OCI-LY7 (cell line): Measurements from ENCODE around the gene BCAN. TPM values are rescaled to one million over a fixed set of nuclear protein-coding genes. Genes with fewer than 3 reads are reported as not detected.

Experiments used
- BruUV-seq: library from RNA; stranded (reverse); fragments of 400-500 nt; replicated peaks from 2 replicates; lab custom pipeline; 2021; lab: Mats Ljungman, UMichigan
- CTCF ChIA-PET: fragments of 300-600 bp; sonication (Branson Sonifier 250); formaldehyde crosslinking; loops from one replicate; lab custom pipeline; 2022; ENCODE audit warnings: antibody characterized with exemption; ENCODE audit not compliant: unreplicated experiment; lab: Charles Lee
- POLR2A ChIA-PET: fragments of 300-600 bp; sonication (Branson Sonifier 250); formaldehyde crosslinking; loops from one replicate; lab custom pipeline; 2022; ENCODE audit warnings: antibody characterized with exemption; lab: Charles Lee
- DNase-seq: peaks from one replicate; pipeline ENCODE4 v3.0.0-alpha.2; 2015; ENCODE audit warnings: low spot score
- H2AFZ ChIP-seq: fragments of 200-600 bp; sonication (generic), shearing (Covaris generic); 2 replicates; pipeline ENCODE4 v1.6.1; 2014; ENCODE audit warnings: mild to moderate bottlenecking, antibody characterized with exemption, low read length, moderate library complexity
- H3K27ac ChIP-seq: fragments of 200-600 bp; sonication (generic); 2 replicates; pipeline ENCODE4 v1.5.1; 2014; ENCODE audit warnings: mixed run types, low read depth, mild to moderate bottlenecking, moderate library complexity, low read length, inconsistent platforms; ENCODE audit not compliant: poor library complexity, severe bottlenecking
- H3K36me3 ChIP-seq: fragments of 200-600 bp; sonication (generic); 2 replicates; pipeline ENCODE4 v1.6.1; 2014; ENCODE audit warnings: mild to moderate bottlenecking, antibody characterized with exemption, low read length, moderate library complexity, mixed read lengths; ENCODE audit not compliant: insufficient read depth
- H3K4me1 ChIP-seq: fragments of 200-600 bp; sonication (generic); 2 replicates; pipeline ENCODE4 v1.5.1; 2014; ENCODE audit warnings: mild to moderate bottlenecking, low read length; ENCODE audit not compliant: insufficient read depth, poor library complexity, severe bottlenecking
- H3K4me2 ChIP-seq: fragments of 200-600 bp; sonication (generic); 2 replicates; pipeline ENCODE4 v1.6.1; 2014; ENCODE audit warnings: mild to moderate bottlenecking, low read length
- H3K4me3 ChIP-seq: fragments of 200-600 bp; sonication (generic); 2 replicates; pipeline ENCODE4 v1.5.1; 2014; ENCODE audit warnings: mild to moderate bottlenecking, low read depth, low read length; ENCODE audit not compliant: poor library complexity, severe bottlenecking
- H3K79me2 ChIP-seq: fragments of 200-600 bp; sonication (generic); 2 replicates; pipeline ENCODE4 v1.6.1; 2016; ENCODE audit warnings: low read depth, mild to moderate bottlenecking, low read length, moderate library complexity, mixed read lengths; ENCODE audit not compliant: insufficient read depth
- H3K9me2 ChIP-seq: fragments of 200-600 bp; sonication (generic); 2 replicates; pipeline ENCODE4 v1.6.1; 2016; ENCODE audit warnings: mild to moderate bottlenecking, low read length, mixed read lengths; ENCODE audit not compliant: insufficient read depth
- H3K9me3 ChIP-seq: fragments of 200-600 bp; sonication (generic); 2 replicates; pipeline ENCODE4 v1.6.1; 2014; ENCODE audit warnings: mild to moderate bottlenecking, mixed run types, low read length, mixed read lengths
- H4K20me1 ChIP-seq: fragments of 200-600 bp; sonication (generic); 2 replicates; pipeline ENCODE4 v1.6.1; 2014; ENCODE audit warnings: mild to moderate bottlenecking, antibody characterized with exemption, low read length, moderate library complexity, mixed read lengths; ENCODE audit not compliant: insufficient read depth
- EZH2phosphoT487 ChIP-seq: fragments of 200-600 bp; sonication (generic); IDR thresholded peaks from 2 replicates; pipeline ENCODE4 v1.6.1; 2018; ENCODE audit warnings: low read depth, borderline replicate concordance, mild to moderate bottlenecking, mixed run types, antibody characterized with exemption, low read length, moderate library complexity, mixed read lengths
- intact Hi-C: fragments of 100-400 bp; cut with micrococcal nuclease; formaldehyde crosslinking; loops from one replicate; pipeline ENCODE4 v1.10.0; 2022; ENCODE audit not compliant: unreplicated experiment
- total RNA-seq, 2 experiments: library from RNA; depleted of rRNA in 1 of 2; stranded (reverse); fragments of >200 nt in 1 of 2; shearing (Covaris generic) in 1 of 2; gene quantifications; 2 replicates each; pipeline ENCODE4 v1.2.3, GENCODE V29; 2014 to 2022
- TF ChIP-seq, protein P1 (sequence below): fragments of 200-600 bp; sonication (generic); conservative IDR thresholded peaks from 2 replicates; pipeline ENCODE4 v1.5.1; 2014; ENCODE audit warnings: mild to moderate bottlenecking, antibody characterized with exemption, low read length, moderate library complexity, mixed read lengths

Gene BCAN
- total RNA-seq, 2 experiments from 2014 or later: not detected

DNA sequence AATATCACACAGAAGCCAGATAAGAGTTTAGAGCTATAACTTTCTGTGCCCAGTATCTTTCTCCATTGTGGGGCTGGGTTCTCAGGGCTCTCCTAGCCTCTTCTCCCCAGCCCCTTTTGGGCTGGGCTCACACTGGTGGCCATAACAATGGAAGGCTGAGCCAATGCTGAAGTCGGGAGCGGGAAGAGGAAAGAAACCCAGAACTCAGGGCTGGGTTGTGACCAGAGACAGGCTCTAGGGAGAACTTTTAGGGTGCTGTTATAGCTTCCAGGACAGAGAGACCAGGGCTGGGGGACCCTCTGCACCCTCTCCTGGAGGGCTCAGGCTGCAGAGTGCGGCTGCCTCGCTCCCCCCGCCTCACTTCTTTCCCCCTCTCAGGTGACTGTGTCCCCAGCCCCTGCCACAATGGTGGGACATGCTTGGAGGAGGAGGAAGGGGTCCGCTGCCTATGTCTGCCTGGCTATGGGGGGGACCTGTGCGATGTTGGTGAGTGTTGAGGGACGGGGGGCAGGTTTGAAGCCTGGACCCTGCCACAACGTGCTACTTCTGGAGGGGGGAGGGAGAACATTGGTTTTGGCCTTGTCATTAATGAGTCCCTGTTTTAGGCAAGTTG is 14.1 kb downstream of the BCAN start:
- H4K20me1 ChIP-seq: no peaks in the 10 kb centered on the region
- DNase-seq: no peak
- no peak overlapping the region for H2AFZ ChIP-seq
- H3K79me2 ChIP-seq: no peaks in the 10 kb centered on the region
- no peak overlapping the region for H3K4me3 ChIP-seq
- H3K4me2 ChIP-seq: no peak overlapping the region
- intact Hi-C loops: no loop called here
- H3K27ac ChIP-seq: no peak overlapping the region
- no peaks in the 10 kb centered on the region for H3K9me3 ChIP-seq
- TF ChIP-seq, protein P1, sequence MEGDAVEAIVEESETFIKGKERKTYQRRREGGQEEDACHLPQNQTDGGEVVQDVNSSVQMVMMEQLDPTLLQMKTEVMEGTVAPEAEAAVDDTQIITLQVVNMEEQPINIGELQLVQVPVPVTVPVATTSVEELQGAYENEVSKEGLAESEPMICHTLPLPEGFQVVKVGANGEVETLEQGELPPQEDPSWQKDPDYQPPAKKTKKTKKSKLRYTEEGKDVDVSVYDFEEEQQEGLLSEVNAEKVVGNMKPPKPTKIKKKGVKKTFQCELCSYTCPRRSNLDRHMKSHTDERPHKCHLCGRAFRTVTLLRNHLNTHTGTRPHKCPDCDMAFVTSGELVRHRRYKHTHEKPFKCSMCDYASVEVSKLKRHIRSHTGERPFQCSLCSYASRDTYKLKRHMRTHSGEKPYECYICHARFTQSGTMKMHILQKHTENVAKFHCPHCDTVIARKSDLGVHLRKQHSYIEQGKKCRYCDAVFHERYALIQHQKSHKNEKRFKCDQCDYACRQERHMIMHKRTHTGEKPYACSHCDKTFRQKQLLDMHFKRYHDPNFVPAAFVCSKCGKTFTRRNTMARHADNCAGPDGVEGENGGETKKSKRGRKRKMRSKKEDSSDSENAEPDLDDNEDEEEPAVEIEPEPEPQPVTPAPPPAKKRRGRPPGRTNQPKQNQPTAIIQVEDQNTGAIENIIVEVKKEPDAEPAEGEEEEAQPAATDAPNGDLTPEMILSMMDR: no peak
- TF ChIP-seq EZH2phosphoT487: no peak
- peaks cover 21% of the 10 kb centered on the region for H3K4me1 ChIP-seq
- no TSS peak for BruUV-seq
- H3K36me3 ChIP-seq: no peaks in the 10 kb centered on the region
- no peaks in the 10 kb centered on the region for H3K9me2 ChIP-seq
- POLR2A ChIA-PET: interaction anchor here (0.6 kb wide), 1 partner anchor 38 kb away, joined by 3 read pairs; no protein-coding TSS in a partner anchor
- CTCF ChIA-PET: interaction anchor here (1.8 to 2.1 kb wide), 2 partner anchors 22 to 29 kb away, joined by 6 read pairs; no protein-coding TSS in a partner anchor

DNA sequence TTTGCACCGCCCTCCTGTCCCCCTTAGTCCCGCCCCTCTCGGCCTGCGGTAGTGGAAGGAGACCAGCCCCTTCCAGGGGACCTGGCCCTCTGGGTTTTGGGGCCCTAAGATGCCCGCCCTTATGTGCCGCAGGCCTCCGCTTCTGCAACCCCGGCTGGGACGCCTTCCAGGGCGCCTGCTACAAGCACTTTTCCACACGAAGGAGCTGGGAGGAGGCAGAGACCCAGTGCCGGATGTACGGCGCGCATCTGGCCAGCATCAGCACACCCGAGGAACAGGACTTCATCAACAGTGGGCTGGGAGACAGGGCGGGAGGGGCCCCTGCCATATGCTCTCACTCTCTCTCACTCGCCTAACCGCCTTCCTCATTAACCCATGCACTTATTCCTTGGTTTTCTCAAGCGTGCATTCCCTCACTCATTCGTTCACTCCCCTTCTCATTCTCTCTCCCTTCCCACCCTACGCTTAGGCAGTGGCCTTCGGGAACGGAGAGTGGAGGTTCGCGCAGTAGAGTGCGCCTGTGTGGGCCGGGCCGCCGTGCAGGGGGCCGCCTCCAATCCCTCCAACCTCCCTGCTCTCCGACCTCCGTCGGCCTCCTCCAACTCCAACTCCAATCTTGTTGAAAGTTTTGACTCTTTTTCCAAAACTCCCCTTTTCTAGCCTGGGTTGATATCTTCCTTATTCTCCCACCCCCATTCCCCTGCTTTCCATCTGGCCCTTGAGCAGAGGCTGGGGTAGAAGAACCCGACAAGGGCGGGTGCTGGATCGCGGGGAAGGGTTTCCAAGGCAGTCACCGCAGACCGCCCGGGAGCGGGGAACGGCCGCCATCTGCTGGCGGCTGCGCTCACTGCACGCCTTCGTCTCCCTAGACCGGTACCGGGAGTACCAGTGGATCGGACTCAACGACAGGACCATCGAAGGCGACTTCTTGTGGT is 15.2 kb downstream of the BCAN start:
- CTCF ChIA-PET: interaction anchor here (0.9 to 2.1 kb wide), 7 partner anchors 9 to 33 kb away, joined by 4 to 12 read pairs (median 6); no protein-coding TSS in a partner anchor
- Histone ChIP-seq H2AFZ (no peak overlapping the region), H3K9me2 (no peaks in the 10 kb centered on the region), H3K9me3 (no peaks in the 10 kb centered on the region), H3K4me1 (peaks cover 31% of the 10 kb centered on the region), H3K36me3 (no peaks in the 10 kb centered on the region), H3K79me2 (no peaks in the 10 kb centered on the region), H3K4me3 (no peak overlapping the region), H3K4me2 (peak overlapping the region; percentile 10; the same call in 1 of the 2 replicates), H4K20me1 (no peaks in the 10 kb centered on the region), H3K27ac (no peak overlapping the region)
- no peak for TF ChIP-seq EZH2phosphoT487
- TF ChIP-seq, protein P1: peak; percentile 92
- POLR2A ChIA-PET: interaction anchor here (1.5 kb wide), 1 partner anchor 21 kb away, joined by 3 read pairs; no protein-coding TSS in a partner anchor
- intact Hi-C loops: loop anchor here (1.0 kb wide), 1 partner anchor 30 kb away; no protein-coding TSS in a partner anchor
- peak; percentile 48 for DNase-seq
- BruUV-seq: no TSS peak
